ENCODE data around the gene DNAJB12.

Gene DNAJB12

DNA sequence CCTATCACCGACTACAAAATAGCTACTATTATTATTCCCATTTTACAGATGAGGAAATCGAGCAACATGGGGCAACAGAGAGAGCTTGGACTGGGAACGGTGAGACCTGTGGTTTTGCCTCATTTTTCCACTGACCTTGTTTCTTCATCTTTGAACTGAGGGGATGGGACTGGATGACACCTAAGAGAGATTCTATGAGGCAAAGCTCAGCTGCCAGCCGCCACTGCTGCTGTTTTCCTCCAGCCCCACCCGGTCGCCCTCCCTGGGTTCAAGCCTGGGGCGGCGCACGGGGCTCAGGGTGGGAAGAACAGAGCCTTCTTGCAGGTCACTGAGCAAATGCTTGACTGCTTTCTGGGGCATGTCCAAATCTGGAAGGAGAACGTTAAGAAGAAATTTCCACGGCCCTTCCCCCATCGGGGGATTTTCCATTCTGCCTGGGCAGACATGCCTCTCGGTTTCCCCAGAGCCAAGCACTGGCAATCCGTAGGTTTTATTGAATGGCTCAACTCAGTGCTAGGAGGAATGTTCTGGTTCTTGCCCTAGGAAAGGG, 68.7 kb downstream of the DNAJB12 start:
- no peak for DNase-seq

DNA sequence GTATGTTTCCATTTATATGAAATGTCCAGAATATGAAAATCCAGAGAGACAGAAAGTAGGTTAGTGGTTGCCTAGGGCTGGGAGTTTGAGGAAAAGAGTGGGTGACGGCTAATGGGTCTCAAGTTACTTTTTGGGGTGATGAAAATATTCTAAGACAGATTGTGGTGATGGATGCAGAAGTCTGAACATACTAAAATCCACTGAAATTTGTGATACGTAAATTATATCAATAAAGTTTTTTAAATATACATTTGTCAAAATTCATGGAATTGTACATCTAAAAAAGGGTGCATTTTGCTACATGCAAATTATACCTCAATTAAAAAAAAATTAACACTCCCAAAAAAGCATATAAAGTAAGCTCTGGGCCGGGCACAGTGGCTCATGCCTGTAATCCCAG, 71.6 kb downstream of the DNAJB12 start:
- no peak for DNase-seq

Data from CD4-positive, alpha-beta T cell treated with Interleukin-4 for 1 hour (primary cell).